Cardiac fibroblast (primary cell): ENCODE results near the gene SRGAP3.

Source experiments
- DNase-seq, 2 donors: peaks; one replicate each; pipeline versions ENCODE4 v3.0.0 to v3.0.0-alpha.2; 2010; ENCODE audit warnings: low read depth in 2 of 2
- H3K4me3 ChIP-seq, 2 donors: replicated peaks in 1 of 2; 1 replicate in 1 of 2; 2 replicates in 1 of 2; pipeline ENCODE4 v1.5.1; 2011; ENCODE audit warnings: low read depth in 2 of 2, low read length in 2 of 2, mild to moderate bottlenecking in 2 of 2, moderate library complexity in 1 of 2
- CTCF ChIP-seq: IDR thresholded peaks from one replicate; pipeline ENCODE4 v1.5.1; 2011; ENCODE audit warnings: low read depth, mild to moderate bottlenecking, low read length, inconsistent platforms

The SRGAP3 gene

GRCh38 chr3:8990266-8991215, 258.9 kb downstream of the SRGAP3 start:
- TF ChIP-seq CTCF, result no peak
- no peak overlapping the region for H3K4me3 ChIP-seq
- DNase-seq, result peak in 1 of 2 donors; percentile 28

- DNase-seq, result no peak
- TF ChIP-seq CTCF, result no peak
Observed at GRCh38 chr3:8988791-8989558, 260.5 kb downstream of the SRGAP3 start.

DNA sequence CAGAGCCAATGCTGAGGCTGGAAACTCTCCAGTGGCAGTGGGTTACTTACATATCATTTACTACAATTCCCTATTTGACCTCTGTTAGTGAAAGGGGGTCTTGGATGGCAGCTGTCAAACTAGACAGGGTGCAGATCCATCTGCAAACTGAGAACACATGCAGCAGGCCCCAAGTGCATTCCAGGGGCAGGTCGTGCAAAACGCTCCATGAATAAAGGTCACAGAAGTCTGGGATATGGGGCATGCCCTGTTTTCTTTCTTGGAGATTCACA, 261.1 kb downstream of the SRGAP3 start:
- no peak for DNase-seq
- no peak overlapping the region for H3K4me3 ChIP-seq
- TF ChIP-seq CTCF, result no peak

More at GRCh38 chr3:8988791-8989558, 260.5 kb downstream of the SRGAP3 start:
- no peak overlapping the region for H3K4me3 ChIP-seq

GRCh38 chr3:8987645-8988383, 261.6 kb downstream of the SRGAP3 start:
- no peak overlapping the region for H3K4me3 ChIP-seq
- DNase-seq, result peak; percentile 65 to 67
- peak; percentile 89 for TF ChIP-seq CTCF

- DNase-seq, result no peak
- H3K4me3 ChIP-seq, result no peak overlapping the region
- no peak for TF ChIP-seq CTCF
Observed at GRCh38 chr3:8987226-8987625, 262.2 kb downstream of the SRGAP3 start.

DNA sequence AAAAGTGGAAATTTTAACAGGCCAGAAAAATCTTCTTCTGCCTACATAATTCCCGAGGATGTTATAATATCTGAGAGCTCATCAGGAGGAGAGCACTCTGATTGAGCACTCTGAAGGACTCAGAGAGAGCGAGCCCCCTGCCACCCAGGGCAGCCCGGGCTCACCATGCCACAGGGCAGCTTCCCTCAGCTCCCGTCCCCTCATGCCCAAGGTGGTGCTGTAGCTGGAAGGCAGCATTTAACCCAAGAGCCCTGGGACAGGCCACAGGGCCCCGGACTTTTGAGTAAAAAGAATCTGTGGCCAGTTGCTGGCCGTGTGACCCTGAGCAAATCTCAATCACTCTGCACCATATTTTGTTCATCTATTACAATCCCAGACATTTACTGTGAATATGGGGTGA, 262.7 kb downstream of the SRGAP3 start:
- no peak for DNase-seq
- no peak for TF ChIP-seq CTCF
- no peak overlapping the region for H3K4me3 ChIP-seq
